Activated CD4-positive, alpha-beta T cell treated with anti-CD3 and anti-CD28 coated beads, Interleukin-10, Interleukin-2, amounts not matched to agents 100 ng/mL and 50 ng/mL, durations not matched to agents 16 hours and 8 hours (primary cell): ENCODE data around the gene ITPA.

Source experiments
- DNase-seq: peaks from one replicate; pipeline ENCODE4 v3.0.0-alpha.2; 2020

Gene ITPA

GRCh38 chr20:3229798-3230197 lies 20.5 kb downstream of the ITPA start:
- DNase-seq: no peak

- no peak for DNase-seq
These were observed 21.8 kb downstream of the ITPA start for GRCh38 chr20:3231116-3231515.

- no peak for DNase-seq
These were observed 22.7 kb downstream of the ITPA start for GRCh38 chr20:3231889-3232588.

GRCh38 chr20:3233131-3233990 lies 24.1 kb downstream of the ITPA start:
- no peak for DNase-seq

- DNase-seq: no peak
These were observed 24.7 kb downstream of the ITPA start for GRCh38 chr20:3233991-3234498.

GRCh38 chr20:3235666-3236324 lies 26.5 kb downstream of the ITPA start:
- DNase-seq: no peak

GRCh38 chr20:3237011-3237957 lies 28.0 kb downstream of the ITPA start:
- no peak for DNase-seq

- no peak for DNase-seq
These were observed 28.8 kb downstream of the ITPA start for GRCh38 chr20:3237958-3238615.

GRCh38 chr20:3238616-3239025 lies 29.3 kb downstream of the ITPA start:
- DNase-seq: peak; percentile 61

GRCh38 chr20:3239026-3239866 lies 29.9 kb downstream of the ITPA start, which contains the start of gene SLC4A11:
Gene SLC4A11, minus strand, starts transcription at chr20:3239190. Its CDS starts 53 bp downstream, at chr20:3239137.
- peak; percentile 41 for DNase-seq

- DNase-seq: no peak
These were observed 30.8 kb downstream of the ITPA start for GRCh38 chr20:3239867-3240775.

GRCh38 chr20:3240776-3241363 lies 31.6 kb downstream of the ITPA start:
- DNase-seq: no peak

- no peak for DNase-seq
These were observed 32.9 kb downstream of the ITPA start for GRCh38 chr20:3242172-3242692.

- no peak for DNase-seq
These were observed 34.5 kb downstream of the ITPA start for GRCh38 chr20:3243718-3244358.

GRCh38 chr20:3244613-3245012 lies 35.3 kb downstream of the ITPA start:
- no peak for DNase-seq

- no peak for DNase-seq
These were observed 35.9 kb downstream of the ITPA start for GRCh38 chr20:3245156-3245555.

- no peak for DNase-seq
These were observed 36.4 kb downstream of the ITPA start for GRCh38 chr20:3245711-3246110.

- DNase-seq: no peak
These were observed 37.4 kb downstream of the ITPA start for GRCh38 chr20:3246682-3247081.
